ENCODE results near the gene RNF38. TPM values are rescaled to one million over a fixed set of nuclear protein-coding genes. Genes with fewer than 3 reads are reported as not detected.
A peak's percentile ranks its signal among the peaks of the same experiment; 100 is the strongest.

Gene RNF38
- total and polyA plus RNA-seq, 9 of the 15 experiments (the other 6 are each of a cell fraction or from before 2014, with no cell fraction given): 1.6 to 9.8 (median 4.5) TPM

- TF ChIP-seq POLR3G (IDR thresholded peaks at IDR 0.05; ENCODE audit: extremely low read depth, insufficient read length, insufficient replicate concordance): no peak
These were observed 106.9 kb downstream of the RNF38 start (continued) for GRCh38 chr9:36293171-36293570.

GRCh38 chr9:36292641-36293040 is 107.4 kb downstream of the RNF38 start:
- Histone ChIP-seq H3K9me3 (replicated peaks; ENCODE audit: control insufficient read depth, insufficient read depth, low read depth, low read length) (no peaks in the 10 kb centered on the region), H3K27me3 (ENCODE audit: control insufficient read depth in 2 of 2, insufficient read depth in 2 of 2, low read length in 2 of 2) (no peaks in the 10 kb centered on the region), H3K27ac (ENCODE audit: extremely low read depth, low read depth, low read length) (no peak overlapping the region), H3K36me3 (ENCODE audit: control insufficient read depth, insufficient read depth, low read length) (no peaks in the 10 kb centered on the region), H3K9ac (ENCODE audit: insufficient read depth in 1 of 2, low read depth in 2 of 2, low read length in 2 of 2) (no peak overlapping the region), H3K4me1 (replicated peaks in 1 of 2; ENCODE audit: control insufficient read depth in 2 of 2, insufficient read depth in 2 of 2, low read length in 2 of 2) (no peaks in the 10 kb centered on the region; a peak in 1 of 5 replicates), H2AFZ (ENCODE audit: low read depth, low read length) (no peak overlapping the region), H3K79me2 (ENCODE audit: control insufficient read depth, insufficient read depth, low read length) (no peaks in the 10 kb centered on the region), H4K20me1 (replicated peaks; ENCODE audit: control insufficient read depth, insufficient read depth, low read length) (no peaks in the 10 kb centered on the region), H3K9me1 (ENCODE audit: control insufficient read depth, insufficient read depth, low read length) (no peaks in the 10 kb centered on the region), H3K4me3 (no peak overlapping the region), H3K4me2 (ENCODE audit: insufficient read depth, low read length) (no peak overlapping the region)
- in situ Hi-C loops (cut with MboI): no loop called here
- no peak for DNase-seq (ENCODE audit: extremely low read depth in 1 of 4, low spot score in 3 of 4)
- WGBS (ENCODE audit: insufficient coverage, low coverage, missing lambda C conversion rate): 46% methylated on average over 5 of the region's 12 CpGs
- TF ChIP-seq REST (IDR thresholded peaks at IDR 0.05; ENCODE audit: borderline replicate concordance): peak; percentile 29; the same call in 1 of the 2 replicates
- no peak for TF ChIP-seq REST (CRISPR knock-in tag; IDR thresholded peaks at IDR 0.05; ENCODE audit: low read depth)
- TF ChIP-seq CHAMP1 (IDR thresholded peaks at IDR 0.05): no peak
- BruUV-seq (replicated peaks): no TSS peak
- POLR2A ChIA-PET: no interaction called here
- no peak for ATAC-seq
- CTCF ChIA-PET (ENCODE audit: low intra/inter-chr PET ratio): no interaction called here
- intact Hi-C loops (cut with micrococcal nuclease): no loop called here
- FAIRE-seq: no peak

All from K562 (cell line).